Sigmoid colon (tissue), 4 donors: ENCODE results near the gene AKAP9.

Source experiments
- POLR2AphosphoS5 ChIP-seq, 4 donors: sonication (generic); formaldehyde crosslinking; IDR thresholded peaks; one replicate each; pipeline ENCODE4 v1.6.1; 2017; ENCODE audit warnings: antibody characterized with exemption in 4 of 4
- TF ChIP-seq, protein P1 (sequence below), 4 experiments: fragments of 450-650 bp in 3 of 4; fragments of 200-600 bp in 1 of 4; IDR thresholded peaks; one replicate each; pipeline ENCODE4 v1.5.1; 2016 to 2019; ENCODE audit warnings: antibody characterized with exemption in 4 of 4, mild to moderate bottlenecking in 3 of 4, moderate library complexity in 2 of 4

DNA sequence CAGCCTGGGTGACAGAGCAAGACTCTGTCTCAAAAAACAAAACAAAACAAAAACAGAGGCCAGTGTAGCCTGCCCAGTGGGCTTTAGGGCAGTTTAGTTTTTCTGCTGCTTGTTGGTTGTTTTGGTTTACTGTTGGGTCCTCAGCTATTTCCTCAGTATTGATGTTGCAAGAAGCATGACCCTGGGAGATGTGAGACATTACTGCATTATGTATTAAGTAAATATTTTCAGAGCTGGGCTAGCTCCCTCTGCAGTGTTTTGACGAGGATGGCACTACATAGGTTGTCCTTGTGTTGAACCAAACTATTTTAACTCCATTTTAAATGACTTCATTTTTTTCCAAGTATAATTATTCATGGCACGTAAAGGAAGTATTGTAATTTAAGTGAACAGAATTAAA, 4.8 kb downstream of the AKAP9 start:
- TF ChIP-seq, protein P1, sequence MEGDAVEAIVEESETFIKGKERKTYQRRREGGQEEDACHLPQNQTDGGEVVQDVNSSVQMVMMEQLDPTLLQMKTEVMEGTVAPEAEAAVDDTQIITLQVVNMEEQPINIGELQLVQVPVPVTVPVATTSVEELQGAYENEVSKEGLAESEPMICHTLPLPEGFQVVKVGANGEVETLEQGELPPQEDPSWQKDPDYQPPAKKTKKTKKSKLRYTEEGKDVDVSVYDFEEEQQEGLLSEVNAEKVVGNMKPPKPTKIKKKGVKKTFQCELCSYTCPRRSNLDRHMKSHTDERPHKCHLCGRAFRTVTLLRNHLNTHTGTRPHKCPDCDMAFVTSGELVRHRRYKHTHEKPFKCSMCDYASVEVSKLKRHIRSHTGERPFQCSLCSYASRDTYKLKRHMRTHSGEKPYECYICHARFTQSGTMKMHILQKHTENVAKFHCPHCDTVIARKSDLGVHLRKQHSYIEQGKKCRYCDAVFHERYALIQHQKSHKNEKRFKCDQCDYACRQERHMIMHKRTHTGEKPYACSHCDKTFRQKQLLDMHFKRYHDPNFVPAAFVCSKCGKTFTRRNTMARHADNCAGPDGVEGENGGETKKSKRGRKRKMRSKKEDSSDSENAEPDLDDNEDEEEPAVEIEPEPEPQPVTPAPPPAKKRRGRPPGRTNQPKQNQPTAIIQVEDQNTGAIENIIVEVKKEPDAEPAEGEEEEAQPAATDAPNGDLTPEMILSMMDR (IDR thresholded peaks at IDR 0.05), result no peak
- TF ChIP-seq POLR2AphosphoS5 (IDR thresholded peaks at IDR 0.05), result no peak
